Measurements from ENCODE around the gene MFAP4. TPM values are rescaled to one million over a fixed set of nuclear protein-coding genes. Genes with fewer than 3 reads are reported as not detected.

The MFAP4 gene
- total RNA-seq, 1 donor from 2014 or later, result 307 TPM

DNA sequence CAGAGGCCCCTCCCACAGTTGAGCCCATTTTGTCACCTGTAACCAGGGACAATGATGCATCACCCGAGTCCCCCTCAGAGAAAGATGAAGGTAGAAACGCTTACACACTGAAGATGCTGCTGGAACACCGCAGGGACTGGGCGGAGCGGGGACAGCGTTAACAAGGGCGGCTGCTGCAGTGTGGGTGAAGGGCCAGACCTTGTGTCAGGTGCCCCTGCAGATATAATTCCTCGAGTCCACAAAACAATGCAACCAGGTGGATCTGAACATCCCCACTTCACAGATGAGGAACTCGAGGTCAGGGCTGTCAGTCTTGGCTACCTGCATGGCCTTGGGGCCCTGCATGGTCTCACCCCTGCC, 15.0 kb downstream of the MFAP4 start:
- Mint-ChIP-seq H3K9me3 (ENCODE audit: low read depth) (no peaks in the 10 kb centered on the region), H3K27ac (ENCODE audit: unreplicated experiment) (no peak overlapping the region), H3K36me3 (ENCODE audit: low read depth) (no peaks in the 10 kb centered on the region), H3K4me1 (ENCODE audit: low read depth) (peaks cover 50% of the 10 kb centered on the region), H3K27me3 (ENCODE audit: low read depth) (no peaks in the 10 kb centered on the region), H3K4me3 (ENCODE audit: unreplicated experiment) (no peak overlapping the region)
- peak; percentile 66 for DNase-seq (ENCODE audit: low spot score)
- TF ChIP-seq, protein P1, sequence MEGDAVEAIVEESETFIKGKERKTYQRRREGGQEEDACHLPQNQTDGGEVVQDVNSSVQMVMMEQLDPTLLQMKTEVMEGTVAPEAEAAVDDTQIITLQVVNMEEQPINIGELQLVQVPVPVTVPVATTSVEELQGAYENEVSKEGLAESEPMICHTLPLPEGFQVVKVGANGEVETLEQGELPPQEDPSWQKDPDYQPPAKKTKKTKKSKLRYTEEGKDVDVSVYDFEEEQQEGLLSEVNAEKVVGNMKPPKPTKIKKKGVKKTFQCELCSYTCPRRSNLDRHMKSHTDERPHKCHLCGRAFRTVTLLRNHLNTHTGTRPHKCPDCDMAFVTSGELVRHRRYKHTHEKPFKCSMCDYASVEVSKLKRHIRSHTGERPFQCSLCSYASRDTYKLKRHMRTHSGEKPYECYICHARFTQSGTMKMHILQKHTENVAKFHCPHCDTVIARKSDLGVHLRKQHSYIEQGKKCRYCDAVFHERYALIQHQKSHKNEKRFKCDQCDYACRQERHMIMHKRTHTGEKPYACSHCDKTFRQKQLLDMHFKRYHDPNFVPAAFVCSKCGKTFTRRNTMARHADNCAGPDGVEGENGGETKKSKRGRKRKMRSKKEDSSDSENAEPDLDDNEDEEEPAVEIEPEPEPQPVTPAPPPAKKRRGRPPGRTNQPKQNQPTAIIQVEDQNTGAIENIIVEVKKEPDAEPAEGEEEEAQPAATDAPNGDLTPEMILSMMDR (IDR thresholded peaks at IDR 0.05), result no peak

DNA sequence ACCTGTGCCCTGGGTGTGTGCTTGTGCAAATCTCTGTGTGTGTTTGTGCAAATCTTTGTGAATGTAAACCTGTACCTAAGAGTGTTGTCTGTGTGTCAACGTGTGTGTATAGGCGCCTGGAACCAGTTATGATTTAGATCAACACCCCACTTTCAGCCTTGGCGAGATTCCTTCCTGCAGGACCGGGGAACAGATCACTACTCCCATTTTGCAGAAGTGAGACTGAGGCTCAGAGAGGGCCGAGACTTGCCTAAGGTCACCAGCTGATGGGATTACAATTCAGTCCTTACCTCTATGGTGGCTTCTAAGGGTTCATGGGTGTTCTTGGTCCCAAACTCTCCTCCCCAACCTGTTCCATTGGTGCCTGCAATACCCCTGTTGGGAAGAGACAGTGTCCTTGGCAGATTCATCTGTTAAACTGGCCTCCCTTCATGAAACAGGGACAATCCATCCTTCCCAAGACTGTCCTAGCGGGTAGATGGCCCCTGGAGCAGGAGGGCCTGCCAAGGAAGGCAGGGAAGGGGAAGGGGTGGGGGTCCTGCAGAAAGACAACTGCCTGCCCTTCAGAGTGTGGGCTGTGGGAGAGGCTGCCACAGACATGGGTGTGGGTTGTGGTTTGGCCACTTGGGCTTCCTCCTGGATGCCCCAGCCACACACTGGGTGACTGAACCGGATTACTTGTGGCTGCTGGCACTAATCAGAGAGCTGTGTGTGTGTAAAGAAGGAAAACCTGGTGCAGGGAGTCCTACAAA, 15.6 kb downstream of the MFAP4 start:
- Mint-ChIP-seq H3K4me1 (ENCODE audit: low read depth) (peaks cover 46% of the 10 kb centered on the region), H3K36me3 (ENCODE audit: low read depth) (no peaks in the 10 kb centered on the region), H3K9me3 (ENCODE audit: low read depth) (no peaks in the 10 kb centered on the region), H3K27me3 (ENCODE audit: low read depth) (no peaks in the 10 kb centered on the region), H3K27ac (ENCODE audit: unreplicated experiment) (no peak overlapping the region), H3K4me3 (ENCODE audit: unreplicated experiment) (no peak overlapping the region)
- TF ChIP-seq, protein P1 (IDR thresholded peaks at IDR 0.05), result no peak
- DNase-seq (ENCODE audit: low spot score), result peak; percentile 61

DNA sequence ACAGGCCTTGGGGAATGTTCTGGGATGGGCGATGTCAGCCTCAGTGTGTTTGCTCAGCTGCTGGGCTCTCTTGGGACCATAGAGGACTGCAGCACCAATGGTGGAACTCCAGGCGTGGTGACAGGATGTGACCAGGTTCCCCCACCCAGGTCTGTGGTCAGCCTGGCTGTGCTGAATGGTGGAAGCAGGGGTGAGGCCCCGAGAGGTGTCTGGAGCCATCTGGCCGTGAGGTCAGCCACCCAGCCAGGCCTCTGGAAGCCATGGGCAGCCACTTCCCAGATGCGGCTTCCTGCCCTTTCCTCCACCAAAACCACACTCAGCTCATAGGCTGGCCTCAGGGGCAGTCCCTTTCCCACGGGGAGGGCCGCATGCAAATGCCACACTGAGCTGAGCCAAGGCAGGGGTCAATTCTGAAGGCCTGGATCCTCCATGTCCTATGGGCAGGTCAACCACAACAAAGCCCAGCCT, 16.5 kb downstream of the MFAP4 start:
- H3K27me3 Mint-ChIP-seq (ENCODE audit: low read depth), result no peaks in the 10 kb centered on the region
- peaks cover 49% of the 10 kb centered on the region for H3K4me1 Mint-ChIP-seq (ENCODE audit: low read depth)
- H3K36me3 Mint-ChIP-seq (ENCODE audit: low read depth), result no peaks in the 10 kb centered on the region
- DNase-seq (ENCODE audit: low spot score), result peak; percentile 63
- TF ChIP-seq, protein P1 (IDR thresholded peaks at IDR 0.05), result no peak
- no peaks in the 10 kb centered on the region for H3K9me3 Mint-ChIP-seq (ENCODE audit: low read depth)
- H3K4me3 Mint-ChIP-seq (ENCODE audit: unreplicated experiment), result no peak overlapping the region
- peak overlapping the region; percentile 62 for H3K27ac Mint-ChIP-seq (ENCODE audit: unreplicated experiment)

DNA sequence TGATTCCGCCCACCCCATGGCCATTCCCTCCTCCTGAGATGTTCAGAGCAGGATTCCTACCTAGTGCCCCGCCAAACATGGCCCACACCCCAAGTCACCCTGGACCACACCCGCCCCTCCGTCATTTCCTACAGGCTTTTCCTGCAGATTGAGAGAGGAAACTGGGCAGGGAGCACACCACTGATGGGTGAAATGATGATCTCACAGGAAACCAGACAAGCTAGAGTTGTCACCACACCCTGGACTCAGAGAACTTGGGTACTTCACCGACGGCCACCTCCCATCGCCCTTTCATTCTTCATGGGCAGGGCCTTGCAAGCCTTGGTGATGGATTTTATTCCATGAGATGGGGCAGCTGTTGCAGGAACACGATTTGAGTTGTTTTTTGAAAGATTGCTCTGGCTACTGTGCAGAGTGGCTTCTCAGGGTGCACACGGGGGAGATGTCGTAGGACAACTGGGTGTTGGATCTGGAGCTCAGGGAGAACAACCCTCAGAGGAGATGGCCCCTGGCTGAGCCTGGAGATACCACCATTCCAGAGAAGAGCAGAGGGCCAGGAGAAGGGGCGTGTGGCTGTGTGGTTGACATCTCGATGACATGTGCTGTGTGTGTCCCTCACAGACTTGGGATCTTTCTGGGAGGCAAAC, 17.0 kb downstream of the MFAP4 start:
- H3K4me3 Mint-ChIP-seq (ENCODE audit: unreplicated experiment), result no peak overlapping the region

DNA sequence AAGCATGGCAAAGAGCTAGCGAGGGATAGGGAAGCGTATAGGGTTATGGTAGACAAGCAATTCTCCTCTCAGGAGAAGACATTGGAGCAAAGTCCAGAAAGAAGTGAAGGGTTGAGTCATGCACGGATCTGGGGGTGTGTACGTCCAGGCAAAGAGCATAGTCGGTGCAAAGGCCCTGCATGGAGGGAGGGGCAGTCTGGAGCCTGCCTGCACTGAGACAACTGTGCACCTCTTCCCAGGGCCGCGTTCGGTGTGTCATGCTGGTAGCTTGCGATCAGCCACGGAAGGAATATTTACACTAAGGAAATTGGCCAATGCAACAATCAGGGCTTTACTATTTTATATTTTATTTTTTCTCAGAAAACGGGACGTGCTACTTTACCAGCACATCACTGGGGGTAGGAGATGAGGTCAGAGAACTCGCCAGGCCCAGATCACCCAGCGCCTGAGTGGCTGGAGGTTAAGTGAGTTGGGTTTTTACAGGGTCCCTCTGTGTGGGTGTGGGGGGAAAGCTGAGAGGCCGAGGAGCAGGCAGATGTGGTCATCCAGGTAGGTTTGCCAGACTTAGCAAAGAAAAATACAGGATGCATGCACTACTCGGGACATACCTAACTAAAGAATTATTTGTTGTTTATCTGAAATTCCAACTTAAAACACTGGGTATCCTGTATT, 17.7 kb downstream of the MFAP4 start:
- H3K27ac Mint-ChIP-seq (ENCODE audit: unreplicated experiment), result no peak overlapping the region
- H3K27me3 Mint-ChIP-seq (ENCODE audit: low read depth), result no peaks in the 10 kb centered on the region
- TF ChIP-seq, protein P1 (IDR thresholded peaks at IDR 0.05), result no peak
- no peaks in the 10 kb centered on the region for H3K9me3 Mint-ChIP-seq (ENCODE audit: low read depth)
- H3K4me3 Mint-ChIP-seq (ENCODE audit: unreplicated experiment), result no peak overlapping the region
- H3K4me1 Mint-ChIP-seq (ENCODE audit: low read depth), result peaks cover 56% of the 10 kb centered on the region
- H3K36me3 Mint-ChIP-seq (ENCODE audit: low read depth), result no peaks in the 10 kb centered on the region
- peak; percentile 67 for DNase-seq (ENCODE audit: low spot score)

More for the DNA sequence above, 17.0 kb downstream of the MFAP4 start:
- TF ChIP-seq, protein P1 (IDR thresholded peaks at IDR 0.05), result no peak
- H3K4me1 Mint-ChIP-seq (ENCODE audit: low read depth), result peaks cover 53% of the 10 kb centered on the region
- H3K36me3 Mint-ChIP-seq (ENCODE audit: low read depth), result no peaks in the 10 kb centered on the region
- H3K27ac Mint-ChIP-seq (ENCODE audit: unreplicated experiment), result peak overlapping the region; percentile 62
- H3K27me3 Mint-ChIP-seq (ENCODE audit: low read depth), result no peaks in the 10 kb centered on the region
- peak; percentile 46 for DNase-seq (ENCODE audit: low spot score)
- no peaks in the 10 kb centered on the region for H3K9me3 Mint-ChIP-seq (ENCODE audit: low read depth)
